Ramos (cell line): ENCODE results near the gene PHRF1.

ENCODE experiments used
- in situ Hi-C: fragments of 300-500 bp; cut with MboI; formaldehyde crosslinking; loops from one replicate; pipeline ENCODE4 v1.14.3; 2022; ENCODE audit warnings: low sequenced_read_pairs; ENCODE audit not compliant: unreplicated experiment

PHRF1 gene

GRCh38 chr11:624705-625635 is 48.7 kb downstream of the PHRF1 start, which contains the start of gene CDHR5:
Gene CDHR5, minus strand, starts transcription at chr11:624955. Its CDS starts 53 bp downstream, at chr11:624902.
- in situ Hi-C loops = no loop called here

DNA sequence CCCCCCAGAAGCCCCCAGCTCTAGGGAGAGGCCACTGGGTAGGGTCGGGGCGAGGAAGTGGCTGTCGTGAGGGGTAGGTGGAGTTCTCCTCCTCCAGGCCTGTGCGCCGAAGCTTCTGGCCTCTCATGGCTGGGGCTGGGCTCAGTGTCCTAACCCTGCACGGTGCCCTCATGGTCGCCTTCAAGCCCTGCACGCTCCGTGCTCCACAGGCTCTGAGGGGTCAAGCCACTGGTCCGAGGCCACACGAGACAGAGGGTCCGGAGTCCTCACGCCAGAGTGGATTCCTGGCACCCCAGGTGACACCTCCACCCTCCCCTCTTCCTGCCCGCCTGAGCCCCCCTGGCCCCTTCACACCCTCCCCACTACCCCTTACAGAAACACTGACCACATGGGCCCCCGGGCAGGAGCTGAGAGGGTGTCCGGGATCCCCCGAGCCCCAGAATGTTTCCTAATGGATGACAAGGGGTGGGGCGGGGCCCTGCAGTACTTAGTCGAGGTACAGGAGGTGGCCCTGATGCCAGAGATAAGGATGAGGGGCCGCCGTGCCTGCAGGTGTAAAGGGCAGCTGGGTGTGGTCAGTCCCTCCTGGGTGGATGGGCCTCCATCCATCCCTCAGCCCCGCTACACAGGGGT is 49.5 kb downstream of the PHRF1 start:
- in situ Hi-C loops = no loop called here

GRCh38 chr11:626475-627307 is 50.4 kb downstream of the PHRF1 start, which contains the start of gene SCT:
Gene SCT, minus strand, starts transcription at chr11:627181. Its CDS starts 38 bp downstream, at chr11:627143.
- in situ Hi-C loops = no loop called here

DNA sequence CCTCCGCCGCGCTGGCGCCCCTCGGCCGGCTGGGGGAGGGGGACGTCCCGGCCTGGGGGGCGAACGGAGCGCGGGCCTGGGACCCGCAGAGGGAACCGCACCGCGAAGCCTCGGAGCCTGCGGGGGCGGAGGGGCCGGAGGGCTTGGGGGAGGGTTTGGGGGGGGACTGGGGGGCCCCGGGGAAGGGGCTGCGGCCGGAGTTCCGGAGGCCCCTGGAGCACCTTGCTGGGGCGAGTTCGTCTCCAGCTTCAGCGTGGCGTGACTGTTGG is 51.0 kb downstream of the PHRF1 start:
- in situ Hi-C loops = no loop called here

DNA sequence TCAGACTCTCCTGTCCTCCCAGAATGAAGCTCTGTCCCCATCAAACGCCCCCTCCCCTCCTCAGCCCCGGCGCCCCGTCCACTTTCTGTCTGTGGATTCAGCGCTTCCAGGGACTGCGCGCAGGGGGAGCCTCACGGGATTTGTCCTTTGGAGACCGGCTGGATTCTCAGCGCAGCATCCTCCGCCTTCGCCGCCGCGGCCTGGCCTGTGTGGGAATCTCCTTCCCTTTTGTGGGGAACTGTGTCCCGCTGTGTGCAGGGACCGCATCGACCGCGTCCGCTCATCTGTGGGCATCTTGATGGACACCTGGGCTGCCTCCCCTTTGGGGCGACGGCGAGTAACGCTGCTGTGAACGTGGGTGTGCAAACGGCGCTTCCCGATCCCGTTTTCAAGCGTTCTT is 51.8 kb downstream of the PHRF1 start:
- in situ Hi-C loops = no loop called here

DNA sequence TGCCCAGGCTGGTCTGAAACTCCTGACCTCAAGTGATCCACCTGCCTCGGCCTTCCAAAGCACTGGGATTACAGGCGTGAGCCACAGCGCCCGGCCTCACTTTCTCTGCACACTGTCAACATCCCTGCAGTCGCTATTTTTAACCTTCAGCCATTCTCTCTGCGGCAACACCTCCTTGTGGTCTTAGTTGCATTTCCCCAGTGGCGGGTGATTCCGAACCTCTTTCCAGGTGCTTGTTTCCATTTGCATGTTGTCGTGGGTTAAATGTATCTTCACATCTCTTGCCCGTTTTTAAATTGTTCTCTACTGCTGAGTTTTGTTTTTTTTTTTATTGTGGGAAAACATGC is 52.9 kb downstream of the PHRF1 start:
- in situ Hi-C loops = no loop called here

DNA sequence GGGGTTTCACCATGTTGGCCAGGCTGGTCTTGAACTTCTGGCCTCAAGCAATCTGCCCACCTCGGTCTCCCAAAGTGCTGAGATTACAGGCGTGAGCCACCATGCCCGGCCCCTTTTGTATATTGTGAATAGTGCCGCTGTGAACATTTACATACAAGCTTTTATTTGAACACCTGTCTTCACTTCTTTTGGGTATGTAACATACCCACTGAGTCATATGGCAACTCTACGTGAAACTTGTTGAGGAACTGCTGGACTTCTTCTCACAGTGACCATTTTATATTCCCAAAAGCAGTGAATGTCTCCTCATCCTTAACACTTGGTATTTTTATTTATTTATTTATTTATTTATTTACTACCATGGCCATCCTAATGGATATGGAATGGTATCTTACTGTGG is 54.6 kb downstream of the PHRF1 start:
- in situ Hi-C loops = no loop called here

DNA sequence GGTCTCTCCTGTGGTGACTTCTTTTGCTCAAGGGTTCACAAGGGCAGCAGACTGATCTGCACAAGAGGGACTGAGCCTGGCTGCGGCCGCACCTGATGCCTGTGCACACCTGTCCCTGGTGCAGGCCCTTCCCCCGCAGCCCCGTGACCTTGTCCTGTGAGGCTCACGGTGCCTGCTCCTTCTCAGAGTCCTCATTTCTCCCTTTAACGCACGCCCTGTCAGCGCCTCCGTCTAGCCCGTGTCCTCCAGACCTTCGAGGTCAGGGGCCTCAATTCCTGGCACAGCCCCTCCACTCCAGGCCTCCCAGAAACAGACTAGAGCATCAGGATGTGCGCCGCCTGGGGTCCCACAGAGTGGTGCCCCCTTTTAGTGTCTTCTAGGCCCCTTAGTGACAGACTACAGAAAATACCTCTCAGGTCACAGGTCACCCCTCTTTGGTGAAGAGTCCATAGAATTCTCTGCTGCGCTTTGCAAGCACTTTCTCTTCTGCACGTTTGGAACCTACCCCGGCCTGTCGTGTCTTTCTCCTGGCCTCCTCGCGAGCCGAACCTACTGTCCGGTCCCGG is 59.8 kb downstream of the PHRF1 start:
- in situ Hi-C loops = no loop called here

DNA sequence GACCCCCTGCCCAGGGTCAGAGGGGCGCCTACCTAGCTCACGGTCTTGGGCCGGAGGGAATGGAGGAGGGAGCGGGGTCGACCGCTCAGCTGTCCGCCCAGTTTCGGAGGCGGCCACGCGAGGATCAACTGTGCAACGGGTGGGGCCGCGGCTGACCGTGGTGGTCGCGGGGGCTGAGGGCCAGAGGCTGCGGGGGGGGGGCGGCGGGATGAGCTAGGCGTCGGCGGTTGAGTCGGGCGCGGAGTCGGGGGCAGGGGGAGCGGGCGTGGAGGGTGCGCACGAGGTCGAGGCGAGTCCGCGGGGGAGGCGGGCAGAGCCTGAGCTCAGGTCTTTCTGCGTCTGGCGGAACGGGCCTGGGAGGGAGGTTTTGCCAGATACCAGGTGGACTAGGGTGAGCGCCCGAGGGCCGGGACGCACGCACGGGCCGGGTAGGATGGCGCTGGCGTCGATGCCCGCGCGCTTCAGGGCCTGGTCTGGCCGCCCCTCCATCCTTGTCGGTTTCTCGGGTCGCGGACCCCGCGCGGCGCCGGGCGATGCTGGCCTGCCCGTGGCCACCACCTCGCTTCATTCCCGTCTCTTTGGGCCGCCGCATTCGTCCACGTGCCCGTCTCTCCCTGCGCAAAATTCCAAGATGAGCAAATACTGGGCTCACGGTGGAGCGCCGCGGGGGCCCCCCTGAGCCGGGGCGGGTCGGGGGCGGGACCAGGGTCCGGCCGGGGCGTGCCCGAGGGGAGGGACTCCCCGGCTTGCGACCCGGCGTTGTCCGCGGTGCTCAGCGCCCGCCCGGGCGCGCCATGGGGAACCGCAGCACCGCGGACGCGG is 60.5 kb downstream of the PHRF1 start, which contains the start of gene DRD4:
TSS of gene DRD4 (plus strand) at position 759 of the 822 bp plus-strand sequence. CDS start at position 795, 36 bp downstream.
- in situ Hi-C loops = no loop called here

DNA sequence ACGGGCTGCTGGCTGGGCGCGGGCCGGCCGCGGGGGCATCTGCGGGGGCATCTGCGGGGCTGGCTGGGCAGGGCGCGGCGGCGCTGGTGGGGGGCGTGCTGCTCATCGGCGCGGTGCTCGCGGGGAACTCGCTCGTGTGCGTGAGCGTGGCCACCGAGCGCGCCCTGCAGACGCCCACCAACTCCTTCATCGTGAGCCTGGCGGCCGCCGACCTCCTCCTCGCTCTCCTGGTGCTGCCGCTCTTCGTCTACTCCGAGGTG is 61.0 kb downstream of the PHRF1 start:
- in situ Hi-C loops = no loop called here

- in situ Hi-C loops = no loop called here
Observed at GRCh38 chr11:637593-638521, 61.6 kb downstream of the PHRF1 start.

GRCh38 chr11:638631-639331 is 62.5 kb downstream of the PHRF1 start:
- in situ Hi-C loops = no loop called here

DNA sequence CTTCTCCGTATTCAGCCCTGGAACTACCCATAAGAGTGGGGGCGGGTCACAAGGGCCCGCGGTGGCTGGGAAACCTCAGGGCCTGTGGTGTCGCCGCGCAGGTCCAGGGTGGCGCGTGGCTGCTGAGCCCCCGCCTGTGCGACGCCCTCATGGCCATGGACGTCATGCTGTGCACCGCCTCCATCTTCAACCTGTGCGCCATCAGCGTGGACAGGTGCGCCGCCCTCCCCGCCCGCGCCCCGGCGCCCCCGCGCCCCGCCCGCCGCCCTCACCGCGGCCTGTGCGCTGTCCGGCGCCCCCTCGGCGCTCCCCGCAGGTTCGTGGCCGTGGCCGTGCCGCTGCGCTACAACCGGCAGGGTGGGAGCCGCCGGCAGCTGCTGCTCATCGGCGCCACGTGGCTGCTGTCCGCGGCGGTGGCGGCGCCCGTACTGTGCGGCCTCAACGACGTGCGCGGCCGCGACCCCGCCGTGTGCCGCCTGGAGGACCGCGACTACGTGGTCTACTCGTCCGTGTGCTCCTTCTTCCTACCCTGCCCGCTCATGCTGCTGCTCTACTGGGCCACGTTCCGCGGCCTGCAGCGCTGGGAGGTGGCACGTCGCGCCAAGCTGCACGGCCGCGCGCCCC is 63.2 kb downstream of the PHRF1 start:
- in situ Hi-C loops = no loop called here

DNA sequence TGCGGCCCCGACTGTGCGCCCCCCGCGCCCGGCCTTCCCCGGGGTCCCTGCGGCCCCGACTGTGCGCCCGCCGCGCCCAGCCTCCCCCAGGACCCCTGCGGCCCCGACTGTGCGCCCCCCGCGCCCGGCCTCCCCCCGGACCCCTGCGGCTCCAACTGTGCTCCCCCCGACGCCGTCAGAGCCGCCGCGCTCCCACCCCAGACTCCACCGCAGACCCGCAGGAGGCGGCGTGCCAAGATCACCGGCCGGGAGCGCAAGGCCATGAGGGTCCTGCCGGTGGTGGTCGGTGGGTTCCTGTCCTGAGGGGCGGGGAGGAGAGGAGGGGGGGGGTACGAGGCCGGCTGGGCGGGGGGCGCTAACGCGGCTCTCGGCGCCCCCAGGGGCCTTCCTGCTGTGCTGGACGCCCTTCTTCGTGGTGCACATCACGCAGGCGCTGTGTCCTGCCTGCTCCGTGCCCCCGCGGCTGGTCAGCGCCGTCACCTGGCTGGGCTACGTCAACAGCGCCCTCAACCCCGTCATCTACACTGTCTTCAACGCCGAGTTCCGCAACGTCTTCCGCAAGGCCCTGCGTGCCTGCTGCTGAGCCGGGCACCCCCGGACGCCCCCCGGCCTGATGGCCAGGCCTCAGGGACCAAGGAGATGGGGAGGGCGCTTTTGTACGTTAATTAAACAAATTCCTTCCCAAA is 63.9 kb downstream of the PHRF1 start:
- in situ Hi-C loops = no loop called here

GRCh38 chr11:641806-642370 is 65.6 kb downstream of the PHRF1 start:
- in situ Hi-C loops = no loop called here

GRCh38 chr11:643366-643765 is 67.1 kb downstream of the PHRF1 start:
- in situ Hi-C loops = no loop called here
